ENCODE data around the gene CDKN2C.

CDKN2C gene

GRCh38 chr1:50977575-50978143 lies 7.6 kb downstream of the CDKN2C start (continued):
- no peak for TF ChIP-seq PRDM6 (tag by site-specific recombination; IDR thresholded peaks at IDR 0.05)
- no peak for TF ChIP-seq SCRT2 (tag by site-specific recombination; IDR thresholded peaks at IDR 0.05)
- TF ChIP-seq ZNF311 (tag by site-specific recombination; IDR thresholded peaks at IDR 0.05; ENCODE audit: borderline replicate concordance) = no peak
- no peak for TF ChIP-seq TSHZ1 (tag by site-specific recombination; IDR thresholded peaks at IDR 0.05; ENCODE audit: borderline replicate concordance)
- TF ChIP-seq AEBP2 (tag by site-specific recombination; IDR thresholded peaks at IDR 0.05; ENCODE audit: borderline replicate concordance) = no peak
- TF ChIP-seq GFI1B (tag by site-specific recombination; IDR thresholded peaks at IDR 0.05) = no peak
- TF ChIP-seq ZNF140 (tag by site-specific recombination; IDR thresholded peaks at IDR 0.05) = no peak
- no peak for TF ChIP-seq HOXA7 (CRISPR knock-in tag; IDR thresholded peaks at IDR 0.05; ENCODE audit: borderline replicate concordance)
- TF ChIP-seq ZNF366 (tag by site-specific recombination; conservative IDR thresholded peaks at IDR 0.05) = no peak
- TF ChIP-seq ZNF544 (tag by site-specific recombination; IDR thresholded peaks at IDR 0.05) = no peak
- TF ChIP-seq SCRT1 (tag by site-specific recombination; IDR thresholded peaks at IDR 0.05; ENCODE audit: borderline replicate concordance) = no peak
- no peak for TF ChIP-seq ZNF692 (tag by site-specific recombination; IDR thresholded peaks at IDR 0.05)
- TF ChIP-seq ZSCAN5A (tag by site-specific recombination; IDR thresholded peaks at IDR 0.05) = no peak
- no peak for TF ChIP-seq ZNF596 (tag by site-specific recombination; IDR thresholded peaks at IDR 0.05)
- no peak for TF ChIP-seq ZNF248 (tag by site-specific recombination; IDR thresholded peaks at IDR 0.05)
- TF ChIP-seq EGR2 (tag by site-specific recombination; IDR thresholded peaks at IDR 0.05; ENCODE audit: low read depth) = no peak
- no peak for TF ChIP-seq ZNF324 (tag by site-specific recombination; IDR thresholded peaks at IDR 0.05)
- TF ChIP-seq ZNF843 (tag by site-specific recombination; IDR thresholded peaks at IDR 0.05) = no peak
- TF ChIP-seq REPIN1 (tag by site-specific recombination; IDR thresholded peaks at IDR 0.05; ENCODE audit: low read depth) = no peak
- TF ChIP-seq GLIS2 (tag by site-specific recombination; IDR thresholded peaks at IDR 0.05) = peak; percentile 74
- TF ChIP-seq FEZF1 (tag by site-specific recombination; IDR thresholded peaks at IDR 0.05) = no peak
- no peak for TF ChIP-seq ZNF292 (tag by site-specific recombination; IDR thresholded peaks at IDR 0.05; ENCODE audit: borderline replicate concordance, low read depth)
- TF ChIP-seq ZIC2 (tag by site-specific recombination; IDR thresholded peaks at IDR 0.05) = peak; percentile 87
- no peak for TF ChIP-seq ZNF221 (tag by site-specific recombination; IDR thresholded peaks at IDR 0.05; ENCODE audit: borderline replicate concordance)
- TF ChIP-seq ZNF645 (tag by site-specific recombination; IDR thresholded peaks at IDR 0.05) = no peak
- no peak for TF ChIP-seq ZBTB21 (tag by site-specific recombination; IDR thresholded peaks at IDR 0.05)
- no peak for TF ChIP-seq ZNF112 (tag by site-specific recombination; IDR thresholded peaks at IDR 0.05)
- TF ChIP-seq ZNF26 (tag by site-specific recombination; IDR thresholded peaks at IDR 0.05) = no peak
- TF ChIP-seq ZNF558 (tag by site-specific recombination; IDR thresholded peaks at IDR 0.05) = no peak

Measured in HEK293 (cell line).